Immature natural killer cell (primary cell): Measurements from ENCODE around the gene CTSC. TPM values are rescaled to one million over a fixed set of nuclear protein-coding genes. Genes with fewer than 3 reads are reported as not detected.

Experiments
- DNase-seq, 3 donors: peaks; one replicate each; pipeline ENCODE4 v3.0.0; 2022; ENCODE audit warnings: mixed read lengths in 1 of 3
- H3K27ac Mint-ChIP-seq, 6 donors: one replicate each; pipeline ENCODE4 v1.8.0; 2020; ENCODE audit warnings: mixed read lengths in 6 of 6, mild to moderate bottlenecking in 5 of 6, inconsistent platforms in 4 of 6, moderate library complexity in 3 of 6
- H3K27me3 Mint-ChIP-seq, 3 donors: one replicate each; pipeline ENCODE4 v1.8.0; 2020 to 2021; ENCODE audit warnings: low read depth in 3 of 3, mild to moderate bottlenecking in 3 of 3, mixed read lengths in 3 of 3, moderate library complexity in 3 of 3, inconsistent platforms in 1 of 3
- H3K36me3 Mint-ChIP-seq, 3 donors: one replicate each; pipeline ENCODE4 v1.8.0; 2020; ENCODE audit warnings: mixed read lengths in 3 of 3, inconsistent platforms in 2 of 3, mild to moderate bottlenecking in 2 of 3
- H3K4me1 Mint-ChIP-seq, 2 donors: one replicate each; pipeline ENCODE4 v1.8.0; 2020; ENCODE audit warnings: inconsistent platforms in 2 of 2, mild to moderate bottlenecking in 2 of 2, mixed read lengths in 2 of 2, moderate library complexity in 1 of 2
- H3K4me3 Mint-ChIP-seq, 5 donors: one replicate each; pipeline ENCODE4 v1.8.0; 2020; ENCODE audit warnings: mild to moderate bottlenecking in 5 of 5, mixed read lengths in 5 of 5, inconsistent platforms in 3 of 5, moderate library complexity in 3 of 5
- H3K9me3 Mint-ChIP-seq, 6 donors: one replicate each; pipeline ENCODE4 v1.8.0; 2020; ENCODE audit warnings: mild to moderate bottlenecking in 6 of 6, mixed read lengths in 6 of 6, inconsistent platforms in 4 of 6, moderate library complexity in 3 of 6
- polyA plus RNA-seq, 3 donors: library from polyadenylated mRNA; unstranded; fragments of 300-500 nt; fragmentation: Illumina TruSeq; gene quantifications; one replicate each; pipeline ENCODE4 v1.2.3, GENCODE V29; 2021

The CTSC gene
- polyA plus RNA-seq, 3 donors from 2014 or later, result 389 to 655 (median 558) TPM

DNA sequence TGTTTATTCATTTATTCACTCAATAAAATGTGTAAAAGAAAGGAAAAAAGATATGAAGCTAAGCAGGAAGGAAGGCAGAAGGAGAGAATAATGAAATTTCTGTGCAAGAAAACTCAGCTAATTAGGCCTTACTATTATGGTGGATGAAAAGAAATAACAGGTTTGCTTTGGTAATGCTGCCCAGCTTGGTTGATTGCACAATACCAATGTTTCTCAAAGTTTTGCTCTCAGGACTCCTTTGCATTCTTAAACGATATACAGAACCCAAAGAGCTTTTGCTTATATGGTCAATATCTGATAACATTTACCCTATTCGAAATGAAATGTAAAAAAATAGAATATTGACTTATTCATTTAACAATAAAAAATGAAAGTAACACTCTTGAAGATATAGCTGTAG lies 7.3 kb upstream of the CTSC start:
- H3K27me3 Mint-ChIP-seq, result no peaks in the 10 kb centered on the region
- H3K27ac Mint-ChIP-seq, result peak overlapping the region; percentile 78 to 92 (median 88)
- DNase-seq, result no peak
- H3K4me1 Mint-ChIP-seq, result peaks cover 53 to 69% of the 10 kb centered on the region in 2 donors
- H3K36me3 Mint-ChIP-seq, result peaks cover 2 to 4% (median 3%) of the 10 kb centered on the region in 3 donors
- H3K9me3 Mint-ChIP-seq, result no peaks in the 10 kb centered on the region
- peak overlapping the region in 3 of 5 donors; percentile 37 to 86 (median 77) for H3K4me3 Mint-ChIP-seq

DNA sequence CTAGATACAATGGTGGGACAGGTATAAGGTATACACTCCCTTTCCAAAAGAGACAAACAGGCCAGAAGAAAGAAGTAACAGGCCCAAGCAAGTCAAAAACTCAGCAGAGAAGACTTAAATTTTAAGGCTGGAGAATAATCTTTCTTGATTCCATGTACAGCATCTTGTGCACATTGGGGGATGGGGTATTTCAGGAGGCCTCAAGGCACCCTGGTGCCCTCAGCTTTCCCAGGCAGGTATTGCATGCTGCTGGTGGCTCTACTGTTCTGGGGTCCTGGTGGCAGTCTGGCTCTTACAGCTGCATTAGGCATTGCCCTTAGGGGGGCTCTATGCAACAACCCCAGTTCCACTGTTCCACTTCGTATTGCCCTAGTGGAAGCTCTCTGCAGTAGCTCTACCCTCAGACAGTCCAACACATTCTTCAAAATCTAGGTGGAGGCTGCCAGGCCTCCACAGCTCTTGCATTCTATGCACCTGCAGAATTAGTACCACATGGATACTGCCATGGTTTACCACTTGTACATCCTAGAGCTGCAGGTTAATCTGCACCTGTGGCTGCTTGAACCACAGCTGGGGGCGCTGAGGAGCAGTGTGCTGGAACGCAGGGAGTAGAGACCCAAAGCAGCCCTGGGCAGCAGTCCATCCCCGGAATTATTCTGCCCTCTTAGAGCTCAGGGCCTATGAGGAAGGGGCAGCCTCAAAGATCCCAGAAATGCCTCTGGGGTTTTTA lies 4.2 kb upstream of the CTSC start:
- H3K9me3 Mint-ChIP-seq, result no peaks in the 10 kb centered on the region
- H3K27me3 Mint-ChIP-seq, result peaks cover 8 to 13% (median 12%) of the 10 kb centered on the region in 3 donors
- DNase-seq, result no peak
- peak overlapping the region; percentile 35 to 93 (median 45) for H3K27ac Mint-ChIP-seq
- H3K4me1 Mint-ChIP-seq, result peaks cover 73 to 76% of the 10 kb centered on the region in 2 donors
- H3K4me3 Mint-ChIP-seq, result peak overlapping the region in 1 of 5 donors; percentile 3
- no peaks in the 10 kb centered on the region for H3K36me3 Mint-ChIP-seq

DNA sequence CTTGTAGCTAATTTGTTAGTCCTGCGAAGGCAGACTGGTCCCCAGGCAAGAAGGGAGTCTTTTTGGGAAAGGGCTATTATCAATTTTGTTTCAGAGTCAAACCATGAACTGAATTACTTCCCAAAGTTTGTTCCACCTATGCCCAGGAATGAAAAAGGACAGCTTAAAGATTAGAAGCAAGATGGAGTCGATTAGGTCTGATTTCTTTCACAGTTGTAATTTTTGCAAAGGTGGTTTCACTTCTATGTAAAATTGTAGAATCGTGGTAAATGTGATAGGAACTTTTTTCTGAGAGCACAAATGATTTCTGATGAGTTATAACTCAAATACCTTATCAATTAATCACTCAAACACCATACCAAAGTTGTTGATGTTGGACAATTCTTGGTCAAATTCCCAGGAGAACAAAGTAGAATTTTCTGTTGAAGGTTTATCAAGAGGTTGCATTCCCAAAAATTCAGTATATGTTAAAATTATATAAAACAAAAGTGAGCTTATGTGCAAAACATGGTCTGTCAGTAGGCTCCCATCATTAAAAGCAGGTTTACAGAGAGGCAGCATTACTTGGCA lies 2.9 kb upstream of the CTSC start:
- H3K4me3 Mint-ChIP-seq, result no peak overlapping the region
- peaks cover 66 to 70% of the 10 kb centered on the region in 2 donors for H3K4me1 Mint-ChIP-seq
- no peak for DNase-seq
- peak overlapping the region in 5 of 6 donors; percentile 32 to 93 (median 83) for H3K27ac Mint-ChIP-seq
- peaks cover 2 to 3% (median 2%) of the 10 kb centered on the region in 3 donors for H3K36me3 Mint-ChIP-seq
- H3K9me3 Mint-ChIP-seq, result no peaks in the 10 kb centered on the region
- H3K27me3 Mint-ChIP-seq, result peaks cover 8 to 16% (median 12%) of the 10 kb centered on the region in 3 donors

DNA sequence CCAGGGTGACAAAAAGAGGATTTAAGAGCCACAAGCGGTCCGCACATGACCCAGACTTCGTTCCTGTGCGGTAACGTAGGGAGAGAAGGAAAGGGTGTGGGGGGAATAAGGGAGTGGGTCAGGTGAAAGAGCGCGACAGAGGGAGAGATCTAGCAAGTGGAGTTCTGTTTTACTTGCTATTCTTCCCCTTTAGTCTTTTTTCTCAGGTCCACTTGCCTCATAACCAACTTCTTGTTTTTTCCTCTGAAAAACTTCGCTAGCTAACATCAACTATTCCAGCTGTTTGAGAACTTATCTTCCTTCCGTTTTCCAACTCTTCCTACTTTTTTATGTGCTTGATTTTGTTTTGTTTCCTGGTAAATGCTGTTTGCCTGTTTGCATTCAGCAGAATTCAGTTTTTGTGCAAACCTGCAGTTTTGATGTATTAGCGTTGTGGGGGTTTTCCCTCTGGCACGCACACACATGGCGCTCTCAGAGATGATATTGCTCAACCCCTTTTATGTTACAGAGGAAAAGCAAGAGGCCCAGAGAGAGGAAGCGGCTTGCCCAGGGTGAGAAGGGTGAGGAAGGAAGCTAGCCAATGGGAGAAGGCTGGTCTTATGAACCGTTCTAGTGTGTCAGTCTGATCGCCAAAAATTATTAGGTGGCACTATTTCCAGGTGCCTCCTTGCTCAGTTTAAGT lies 592 bp upstream of the CTSC start:
- Mint-ChIP-seq H3K4me1 (peaks cover 68 to 72% of the 10 kb centered on the region in 2 donors), H3K36me3 (peaks cover 16 to 21% (median 21%) of the 10 kb centered on the region in 3 donors), H3K4me3 (peak overlapping the region; percentile 91 to 99 (median 94)), H3K9me3 (no peaks in the 10 kb centered on the region), H3K27me3 (peaks cover 8 to 20% (median 12%) of the 10 kb centered on the region in 3 donors), H3K27ac (peak overlapping the region; percentile 93 to 99 (median 96))
- peak; percentile 69 to 74 (median 70) for DNase-seq

GRCh38 chr11:88335284-88335683 lies 2.3 kb downstream of the CTSC start:
- Mint-ChIP-seq H3K9me3 (no peaks in the 10 kb centered on the region), H3K27ac (peak overlapping the region; percentile 93 to 99 (median 96)), H3K4me3 (peak overlapping the region; percentile 91 to 99 (median 94)), H3K27me3 (peaks cover 8 to 20% (median 12%) of the 10 kb centered on the region in 3 donors), H3K36me3 (peaks cover 34 to 44% (median 41%) of the 10 kb centered on the region in 3 donors), H3K4me1 (peaks cover 74 to 85% of the 10 kb centered on the region in 2 donors)
- DNase-seq, result peak in 2 of 3 donors; percentile 30 to 35

- Mint-ChIP-seq H3K27ac (peak overlapping the region; percentile 34 to 93 (median 74)), H3K27me3 (peaks cover 8 to 20% (median 12%) of the 10 kb centered on the region in 3 donors), H3K36me3 (peaks cover 46 to 51% (median 51%) of the 10 kb centered on the region in 3 donors), H3K4me1 (peaks cover 73 to 85% of the 10 kb centered on the region in 2 donors), H3K9me3 (no peaks in the 10 kb centered on the region), H3K4me3 (peak overlapping the region; percentile 64 to 97 (median 80))
- no peak for DNase-seq
These were observed 3.7 kb downstream of the CTSC start for GRCh38 chr11:88333862-88334261.

- no peak for DNase-seq
- peaks cover 48 to 54% (median 53%) of the 10 kb centered on the region in 3 donors for H3K36me3 Mint-ChIP-seq
- H3K4me1 Mint-ChIP-seq, result peaks cover 74 to 85% of the 10 kb centered on the region in 2 donors
- peak overlapping the region; percentile 18 to 71 (median 64) for H3K4me3 Mint-ChIP-seq
- no peaks in the 10 kb centered on the region for H3K9me3 Mint-ChIP-seq
- H3K27me3 Mint-ChIP-seq, result peaks cover 6 to 15% (median 8%) of the 10 kb centered on the region in 3 donors
- H3K27ac Mint-ChIP-seq, result peak overlapping the region; percentile 6 to 93 (median 41)
These were observed 4.7 kb downstream of the CTSC start for GRCh38 chr11:88332851-88333250.

DNA sequence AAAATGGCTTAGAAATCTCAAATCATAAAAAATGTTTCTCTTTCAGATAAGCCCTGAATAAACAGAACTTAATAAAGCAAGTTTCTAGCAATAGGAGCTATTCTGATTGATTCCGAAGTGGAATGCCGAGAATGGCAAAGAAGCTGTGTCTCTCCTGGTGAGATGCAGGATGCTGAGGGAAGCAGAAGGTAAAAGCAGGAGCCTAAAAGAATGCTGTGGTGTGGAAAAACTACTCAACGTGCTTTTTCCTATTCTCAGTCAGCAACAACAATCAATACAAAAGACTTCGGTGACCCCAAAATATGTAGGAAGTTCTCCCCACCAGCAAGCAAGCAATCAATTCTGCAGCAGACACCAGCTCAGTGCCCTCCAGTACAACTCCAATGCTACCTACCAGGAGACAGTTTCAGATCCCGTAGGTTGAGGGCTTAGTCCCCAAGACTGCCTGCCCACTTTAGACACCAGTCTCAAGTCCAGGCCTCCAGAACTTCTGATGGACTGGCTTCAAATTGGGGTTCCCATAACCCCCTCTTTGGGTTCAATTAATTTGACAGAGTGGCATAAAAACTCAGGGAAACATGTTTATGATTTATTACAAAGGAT lies 6.6 kb downstream of the CTSC start:
- Mint-ChIP-seq H3K27me3 (peaks cover 0 to 7% (median 0%) of the 10 kb centered on the region in 3 donors), H3K4me3 (peak overlapping the region in 4 of 5 donors; percentile 11 to 72 (median 60)), H3K4me1 (peaks cover 89 to 100% of the 10 kb centered on the region in 2 donors), H3K9me3 (no peaks in the 10 kb centered on the region), H3K27ac (peak overlapping the region; percentile 52 to 91 (median 80)), H3K36me3 (peaks cover 57 to 62% (median 60%) of the 10 kb centered on the region in 3 donors)
- no peak for DNase-seq

DNA sequence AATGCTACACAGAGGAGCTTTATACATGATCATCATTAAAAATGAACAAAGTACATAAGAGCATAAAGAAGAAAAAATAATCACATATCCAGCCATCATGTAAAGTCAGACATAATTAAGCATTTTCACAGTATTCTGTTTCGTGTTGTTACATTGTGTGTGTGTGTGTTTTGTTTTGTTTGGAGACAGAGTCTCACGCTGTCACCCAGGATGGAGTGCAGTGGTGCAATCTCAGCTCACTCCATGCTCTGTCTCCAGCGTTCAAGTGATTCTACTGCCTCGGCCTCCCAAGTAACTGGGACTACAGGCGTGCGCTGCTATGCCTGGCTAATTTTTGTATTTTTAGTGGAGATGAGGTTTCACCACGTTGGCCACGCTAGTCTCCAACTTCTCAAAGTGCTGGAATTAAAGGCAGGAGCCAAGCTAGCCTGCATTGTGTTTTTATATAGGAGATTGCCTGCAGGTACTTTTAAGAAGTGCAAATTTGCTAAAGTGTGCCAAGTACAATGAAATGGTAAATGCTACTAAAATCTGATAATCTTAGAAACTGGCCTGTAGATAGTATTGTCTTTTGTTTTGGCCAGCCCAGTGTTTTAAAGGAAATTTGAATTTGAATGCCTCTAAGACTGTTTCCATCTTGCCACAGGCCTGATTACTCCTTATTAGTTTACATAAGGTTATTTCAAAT lies 7.8 kb downstream of the CTSC start:
- H3K27ac Mint-ChIP-seq, result peak overlapping the region; percentile 52 to 91 (median 86)
- H3K36me3 Mint-ChIP-seq, result peaks cover 48 to 58% (median 57%) of the 10 kb centered on the region in 3 donors
- peak overlapping the region; percentile 31 to 73 (median 62) for H3K4me3 Mint-ChIP-seq
- no peaks in the 10 kb centered on the region for H3K27me3 Mint-ChIP-seq
- H3K9me3 Mint-ChIP-seq, result no peaks in the 10 kb centered on the region
- H3K4me1 Mint-ChIP-seq, result peaks cover 89 to 100% of the 10 kb centered on the region in 2 donors
- DNase-seq, result no peak

GRCh38 chr11:88327462-88328143 lies 9.9 kb downstream of the CTSC start:
- no peaks in the 10 kb centered on the region for H3K9me3 Mint-ChIP-seq
- peak overlapping the region; percentile 8 to 62 (median 44) for H3K4me3 Mint-ChIP-seq
- H3K4me1 Mint-ChIP-seq, result peaks cover 93 to 100% of the 10 kb centered on the region in 2 donors
- DNase-seq, result no peak
- peaks cover 39 to 62% (median 61%) of the 10 kb centered on the region in 3 donors for H3K36me3 Mint-ChIP-seq
- peak overlapping the region; percentile 52 to 87 (median 82) for H3K27ac Mint-ChIP-seq
- no peaks in the 10 kb centered on the region for H3K27me3 Mint-ChIP-seq

- Mint-ChIP-seq H3K4me1 (peaks cover 95 to 100% of the 10 kb centered on the region in 2 donors), H3K27me3 (no peaks in the 10 kb centered on the region), H3K27ac (peak overlapping the region; percentile 52 to 86 (median 72)), H3K36me3 (peaks cover 42 to 66% (median 64%) of the 10 kb centered on the region in 3 donors), H3K9me3 (no peaks in the 10 kb centered on the region), H3K4me3 (peak overlapping the region; percentile 8 to 62 (median 44))
- DNase-seq, result no peak
These were observed 10.5 kb downstream of the CTSC start for GRCh38 chr11:88327061-88327460.

GRCh38 chr11:88326099-88326498 lies 11.4 kb downstream of the CTSC start:
- Mint-ChIP-seq H3K27ac (peak overlapping the region; percentile 52 to 91 (median 84)), H3K4me3 (peak overlapping the region in 4 of 5 donors; percentile 34 to 75 (median 52)), H3K9me3 (no peaks in the 10 kb centered on the region), H3K4me1 (peaks cover 96 to 100% of the 10 kb centered on the region in 2 donors), H3K36me3 (peaks cover 44 to 68% (median 65%) of the 10 kb centered on the region in 3 donors), H3K27me3 (no peaks in the 10 kb centered on the region)
- DNase-seq, result no peak
